ENCODE measurements around the gene GRP.
A peak's percentile ranks its signal among the peaks of the same experiment; 100 is the strongest.
"Not testable (repeated sequence)": the region's sequence is repeated elsewhere in the genome, so short reads cannot be mapped to it uniquely, and the experiment has no call there.

GRP gene

GRCh38 chr18:59222341-59222740 lies 2.4 kb downstream of the GRP start:
- no peak for DNase-seq (ENCODE audit: extremely low spot score, insufficient read length, low read depth)
- no peak for FAIRE-seq

- DNase-seq (ENCODE audit: extremely low spot score, insufficient read length, low read depth) (no peak), FAIRE-seq (no peak)
Measured at GRCh38 chr18:59228351-59228750, 8.4 kb downstream of the GRP start.

GRCh38 chr18:59229191-59229590 lies 9.2 kb downstream of the GRP start:
- FAIRE-seq (no peak), DNase-seq (ENCODE audit: extremely low spot score, insufficient read length, low read depth) (no peak)

GRCh38 chr18:59229701-59230443 lies 9.9 kb downstream of the GRP start:
- FAIRE-seq (no peak), DNase-seq (ENCODE audit: extremely low spot score, insufficient read length, low read depth) (no peak)

- FAIRE-seq = no peak
- DNase-seq (ENCODE audit: extremely low spot score, insufficient read length, low read depth) = no peak
Measured at GRCh38 chr18:59231114-59231513, 11.2 kb downstream of the GRP start.

GRCh38 chr18:59231877-59232276 lies 11.9 kb downstream of the GRP start:
- DNase-seq (ENCODE audit: extremely low spot score, insufficient read length, low read depth) (no peak), FAIRE-seq (no peak)

GRCh38 chr18:59232309-59233016 lies 12.5 kb downstream of the GRP start:
- FAIRE-seq = no peak
- no peak for DNase-seq (ENCODE audit: extremely low spot score, insufficient read length, low read depth)

GRCh38 chr18:59233017-59233410 lies 13.1 kb downstream of the GRP start:
- no peak for FAIRE-seq

GRCh38 chr18:59238385-59238784 lies 18.4 kb downstream of the GRP start:
- FAIRE-seq (no peak), DNase-seq (ENCODE audit: extremely low spot score, insufficient read length, low read depth) (no peak)

More at GRCh38 chr18:59233017-59233410, 13.1 kb downstream of the GRP start:
- DNase-seq (ENCODE audit: extremely low spot score, insufficient read length, low read depth) = no peak

- DNase-seq (ENCODE audit: extremely low spot score, insufficient read length, low read depth) (no peak), FAIRE-seq (no peak)
Measured at GRCh38 chr18:59239642-59240041, 19.7 kb downstream of the GRP start.

- FAIRE-seq (no peak), DNase-seq (ENCODE audit: extremely low spot score, insufficient read length, low read depth) (no peak)
Measured at GRCh38 chr18:59242906-59243305, 22.9 kb downstream of the GRP start.

- DNase-seq (ENCODE audit: extremely low spot score, insufficient read length, low read depth) (no peak), FAIRE-seq (no peak)
Measured at GRCh38 chr18:59246796-59247195, 26.8 kb downstream of the GRP start.

- FAIRE-seq (peak; percentile 80), DNase-seq (ENCODE audit: extremely low spot score, insufficient read length, low read depth) (no peak)
Measured at GRCh38 chr18:59249199-59249774, 29.3 kb downstream of the GRP start.

GRCh38 chr18:59255491-59255890 lies 35.5 kb downstream of the GRP start:
- not testable (repeated sequence) for FAIRE-seq

GRCh38 chr18:59261842-59262241 lies 41.9 kb downstream of the GRP start:
- not testable (repeated sequence) for DNase-seq (ENCODE audit: extremely low spot score, insufficient read length, low read depth); FAIRE-seq

More at GRCh38 chr18:59255491-59255890, 35.5 kb downstream of the GRP start:
- DNase-seq (ENCODE audit: extremely low spot score, insufficient read length, low read depth) = not testable (repeated sequence)

GRCh38 chr18:59262243-59262642 lies 42.3 kb downstream of the GRP start:
- DNase-seq (ENCODE audit: extremely low spot score, insufficient read length, low read depth); FAIRE-seq: not testable (repeated sequence)

- DNase-seq (ENCODE audit: extremely low spot score, insufficient read length, low read depth) = no peak
- FAIRE-seq = no peak
Measured at GRCh38 chr18:59263661-59264060, 43.7 kb downstream of the GRP start.

- DNase-seq (ENCODE audit: extremely low spot score, insufficient read length, low read depth) (no peak), FAIRE-seq (no peak)
Measured at GRCh38 chr18:59264121-59264571, 44.2 kb downstream of the GRP start.

GRCh38 chr18:59264651-59265245 lies 44.8 kb downstream of the GRP start:
- FAIRE-seq (no peak), DNase-seq (ENCODE audit: extremely low spot score, insufficient read length, low read depth) (no peak)

GRCh38 chr18:59265246-59265973 lies 45.5 kb downstream of the GRP start:
- FAIRE-seq (no peak), DNase-seq (ENCODE audit: extremely low spot score, insufficient read length, low read depth) (no peak)

Measured in GM18507 (cell line).